HG03159 (cell line): Measurements from ENCODE around the gene AP3B2.
"Not testable (repeated sequence)": the region's sequence is repeated elsewhere in the genome, so short reads cannot be mapped to it uniquely, and the experiment has no call there.

Experiments used
- ATAC-seq: cut with Tn5 transposase; IDR thresholded peaks from one replicate; pipeline ENCODE4 v1.9.1; 2021; ENCODE audit warnings: mild to moderate bottlenecking, moderate library complexity; ENCODE audit not compliant: unreplicated experiment

AP3B2 gene, protein sequence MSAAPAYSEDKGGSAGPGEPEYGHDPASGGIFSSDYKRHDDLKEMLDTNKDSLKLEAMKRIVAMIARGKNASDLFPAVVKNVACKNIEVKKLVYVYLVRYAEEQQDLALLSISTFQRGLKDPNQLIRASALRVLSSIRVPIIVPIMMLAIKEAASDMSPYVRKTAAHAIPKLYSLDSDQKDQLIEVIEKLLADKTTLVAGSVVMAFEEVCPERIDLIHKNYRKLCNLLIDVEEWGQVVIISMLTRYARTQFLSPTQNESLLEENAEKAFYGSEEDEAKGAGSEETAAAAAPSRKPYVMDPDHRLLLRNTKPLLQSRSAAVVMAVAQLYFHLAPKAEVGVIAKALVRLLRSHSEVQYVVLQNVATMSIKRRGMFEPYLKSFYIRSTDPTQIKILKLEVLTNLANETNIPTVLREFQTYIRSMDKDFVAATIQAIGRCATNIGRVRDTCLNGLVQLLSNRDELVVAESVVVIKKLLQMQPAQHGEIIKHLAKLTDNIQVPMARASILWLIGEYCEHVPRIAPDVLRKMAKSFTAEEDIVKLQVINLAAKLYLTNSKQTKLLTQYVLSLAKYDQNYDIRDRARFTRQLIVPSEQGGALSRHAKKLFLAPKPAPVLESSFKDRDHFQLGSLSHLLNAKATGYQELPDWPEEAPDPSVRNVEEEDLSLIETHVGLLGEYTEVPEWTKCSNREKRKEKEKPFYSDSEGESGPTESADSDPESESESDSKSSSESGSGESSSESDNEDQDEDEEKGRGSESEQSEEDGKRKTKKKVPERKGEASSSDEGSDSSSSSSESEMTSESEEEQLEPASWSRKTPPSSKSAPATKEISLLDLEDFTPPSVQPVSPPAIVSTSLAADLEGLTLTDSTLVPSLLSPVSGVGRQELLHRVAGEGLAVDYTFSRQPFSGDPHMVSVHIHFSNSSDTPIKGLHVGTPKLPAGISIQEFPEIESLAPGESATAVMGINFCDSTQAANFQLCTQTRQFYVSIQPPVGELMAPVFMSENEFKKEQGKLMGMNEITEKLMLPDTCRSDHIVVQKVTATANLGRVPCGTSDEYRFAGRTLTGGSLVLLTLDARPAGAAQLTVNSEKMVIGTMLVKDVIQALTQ

DNA sequence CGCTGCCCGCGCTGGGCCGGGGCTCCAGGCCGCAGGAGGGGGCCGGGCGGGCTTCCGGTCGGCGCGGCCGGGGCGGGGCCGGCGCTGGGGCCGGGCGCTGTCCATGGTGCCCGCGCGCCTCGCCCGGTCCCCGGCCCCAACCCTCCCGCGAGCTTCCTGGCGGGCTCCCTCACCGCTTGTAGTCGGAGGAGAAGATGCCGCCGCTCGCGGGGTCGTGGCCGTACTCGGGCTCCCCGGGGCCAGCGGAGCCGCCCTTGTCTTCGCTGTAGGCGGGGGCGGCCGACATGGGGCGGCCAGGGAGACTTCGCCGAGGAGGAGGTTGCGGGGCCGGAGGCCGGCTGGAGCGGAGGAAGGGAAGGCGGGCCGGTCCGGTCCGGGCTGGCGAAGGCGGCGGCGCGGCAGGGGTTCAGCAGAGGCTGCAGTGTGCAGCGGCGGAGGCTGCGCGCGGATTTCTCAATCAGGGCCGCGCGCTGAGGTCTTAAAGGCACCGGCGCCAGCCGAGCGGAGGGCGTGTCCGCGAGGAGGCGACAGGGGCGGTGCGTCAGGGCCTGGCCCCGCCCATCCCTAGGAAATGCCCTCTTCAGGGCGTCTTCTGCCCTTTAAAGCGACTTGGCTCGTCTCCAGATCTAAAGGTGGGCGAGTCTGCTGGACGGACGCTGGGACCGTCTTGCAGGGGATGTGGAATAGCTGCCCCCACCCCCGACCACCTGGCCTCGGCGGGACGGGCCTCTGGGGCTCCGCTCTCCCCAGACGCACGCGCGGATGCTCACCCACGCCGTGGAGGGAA lies at the start of gene AP3B2:
AP3B2 (minus strand) TSS at position 455 of the 787 bp plus-strand sequence; CDS start at position 286, 169 bp downstream.
- ATAC-seq, result peak; percentile 89

GRCh38 chr15:82751308-82751707 lies 41.6 kb upstream of the AP3B2 start:
- ATAC-seq, result no peak

- ATAC-seq, result peak; percentile 54
Measured at GRCh38 chr15:82750831-82751180, 41.1 kb upstream of the AP3B2 start.

- ATAC-seq, result peak; percentile 91
Measured at GRCh38 chr15:82749951-82750830, 40.5 kb upstream of the AP3B2 start.

DNA sequence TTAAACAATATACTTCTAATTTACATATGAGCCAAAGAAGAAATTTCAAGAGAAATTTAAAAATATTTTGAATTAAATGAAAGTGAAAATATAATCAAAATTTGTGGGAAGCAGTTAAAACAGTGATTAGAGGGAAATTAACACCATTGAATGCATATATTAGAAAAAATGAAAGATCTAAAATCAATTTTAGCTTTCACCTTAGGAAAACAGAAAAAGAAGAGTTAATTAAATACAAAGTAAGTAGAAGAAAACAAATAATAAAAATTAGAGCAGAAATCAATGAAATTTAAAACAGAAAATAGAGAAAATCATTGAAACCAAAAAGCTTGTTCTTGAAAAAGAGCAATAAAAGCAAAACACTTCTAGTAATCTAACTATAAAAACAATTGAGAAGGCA lies 38.6 kb upstream of the AP3B2 start:
- ATAC-seq, result no peak

- no peak for ATAC-seq
Measured at GRCh38 chr15:82743810-82744209, 34.1 kb upstream of the AP3B2 start.

GRCh38 chr15:82742134-82742533 lies 32.5 kb upstream of the AP3B2 start:
- no peak for ATAC-seq

- ATAC-seq, result no peak
Measured at GRCh38 chr15:82739086-82739485, 29.4 kb upstream of the AP3B2 start.

DNA sequence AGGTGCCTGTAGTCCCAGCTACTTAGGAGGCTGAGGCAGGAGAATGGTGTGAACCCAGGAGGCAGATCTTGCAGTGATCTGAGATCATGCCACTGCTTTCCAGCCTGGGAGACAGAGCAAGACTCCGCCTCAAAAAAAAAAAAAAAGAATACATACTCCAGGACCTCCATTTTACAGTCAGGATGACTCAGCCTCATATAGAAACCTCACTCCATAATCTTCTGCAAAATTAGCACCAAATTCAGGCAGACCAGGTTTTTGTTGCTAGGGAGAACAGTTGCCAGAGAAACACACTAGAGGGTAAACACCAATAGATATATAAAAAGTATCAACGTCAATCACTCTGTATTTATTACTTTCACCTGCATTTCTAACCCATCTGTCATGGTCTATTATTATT lies 28.3 kb upstream of the AP3B2 start:
- ATAC-seq, result no peak

GRCh38 chr15:82731527-82731926 lies 21.9 kb upstream of the AP3B2 start:
- no peak for ATAC-seq

GRCh38 chr15:82730022-82730530 lies 20.4 kb upstream of the AP3B2 start:
- ATAC-seq, result no peak

- ATAC-seq, result no peak
Measured at GRCh38 chr15:82726816-82727215, 17.1 kb upstream of the AP3B2 start.

DNA sequence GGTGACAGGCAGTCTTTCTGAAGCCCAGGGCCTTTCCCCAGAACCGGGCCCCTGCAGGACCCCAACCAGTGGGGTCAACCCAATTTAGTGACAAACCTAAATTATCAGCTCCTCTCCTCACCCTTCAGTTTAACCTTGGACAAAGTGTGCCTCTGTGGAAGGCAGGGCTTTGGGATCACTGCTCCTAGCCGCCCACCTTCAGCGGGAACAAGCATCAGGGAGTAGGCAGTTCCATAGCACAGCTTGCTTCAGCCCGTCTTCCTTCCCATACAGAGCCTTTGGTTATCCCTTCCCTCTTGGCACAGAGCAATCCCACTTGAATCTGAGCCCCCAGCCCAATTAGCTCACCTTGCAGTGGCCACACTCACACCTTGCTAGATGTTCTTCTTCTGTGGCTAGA lies 5.3 kb upstream of the AP3B2 start:
- ATAC-seq, result no peak

- no peak for ATAC-seq
Measured at GRCh38 chr15:82714016-82714415, 4.3 kb upstream of the AP3B2 start.

DNA sequence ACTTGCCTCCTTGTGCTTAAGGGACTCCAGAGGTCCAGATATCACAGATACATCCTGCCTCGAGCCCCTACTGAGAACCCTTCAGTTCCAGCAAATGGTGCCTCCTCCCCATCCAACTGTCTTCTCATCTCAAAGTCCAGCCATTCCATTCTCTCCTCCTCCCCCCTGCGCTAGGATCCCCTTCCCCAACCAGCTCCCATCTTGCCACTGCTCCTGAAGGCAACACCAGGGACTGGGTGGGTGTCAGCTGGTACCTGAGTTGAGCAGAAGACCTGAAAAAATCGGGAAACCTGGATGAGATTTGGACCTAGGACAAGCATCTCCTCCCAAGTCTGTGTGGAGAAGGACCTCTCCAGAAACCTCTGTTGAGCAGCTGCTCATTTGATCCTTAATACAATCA lies 2.4 kb upstream of the AP3B2 start:
- no peak for ATAC-seq

GRCh38 chr15:82710926-82711490 lies 1.3 kb upstream of the AP3B2 start:
- ATAC-seq, result no peak

GRCh38 chr15:82710208-82710555 lies 507 bp upstream of the AP3B2 start:
- ATAC-seq, result no peak

DNA sequence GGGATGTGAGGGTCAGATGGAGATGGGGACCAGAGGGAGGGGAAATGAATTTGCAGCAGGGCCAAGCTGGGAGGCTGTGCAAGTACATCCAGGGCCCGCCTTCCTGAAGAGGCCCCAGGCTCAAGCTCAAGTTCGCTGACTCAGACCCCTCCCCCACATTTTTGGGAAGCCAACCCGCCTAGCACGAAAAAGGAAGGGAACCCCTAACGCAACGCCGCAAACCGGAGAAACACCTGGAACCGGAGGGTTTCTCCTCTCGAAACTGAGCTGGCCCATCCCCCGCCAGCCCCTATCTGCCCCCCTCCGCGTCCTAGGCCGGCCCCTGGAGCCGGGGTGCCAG lies 624 bp downstream of the AP3B2 start:
- no peak for ATAC-seq

- ATAC-seq, result not testable (repeated sequence)
Measured at GRCh38 chr15:82705856-82706255, 3.8 kb downstream of the AP3B2 start.
